ENCODE results near the gene BARHL1. TPM values are rescaled to one million over a fixed set of nuclear protein-coding genes. Genes with fewer than 3 reads are reported as not detected.

The BARHL1 gene
- total and polyA plus RNA-seq, 2 experiments from 2014 or later, result not detected

GRCh38 chr9:132626285-132626684, 43.9 kb downstream of the BARHL1 start:
- DNase-seq (ENCODE audit: low spot score), result no peak
- Histone ChIP-seq H3K4me2 (no peak overlapping the region), H3F3A (replicated peaks; ENCODE audit: low read depth) (0 out of 2 replicates have a peak, but pooled peaks cover 5% of the 10 kb centered on the region), H4K20me1 (replicated peaks; ENCODE audit: insufficient read depth) (no peaks in the 10 kb centered on the region; the same call in none of the 2 replicates), H3K36me3 (ENCODE audit: insufficient read depth) (peaks cover 27% of the 10 kb centered on the region; the same call in 1 of the 2 replicates), H2AFZ (no peak overlapping the region), H3K27me3 (ENCODE audit: insufficient read depth) (no peaks in the 10 kb centered on the region), H3K4me1 (ENCODE audit: insufficient read depth) (peaks cover 10% of the 10 kb centered on the region), H3K27ac (ENCODE audit: low read depth) (no peak overlapping the region), H3K79me2 (replicated peaks; ENCODE audit: insufficient read depth) (no peaks in the 10 kb centered on the region), H3K4me3 (no peak overlapping the region), H3K9me2 (ENCODE audit: insufficient read depth) (no peaks in the 10 kb centered on the region)
- Mint-ChIP-seq H3K27me3 (ENCODE audit: insufficient read depth, low read depth, poor library complexity) (peaks cover 2% of the 10 kb centered on the region), H3K9me3 (no peaks in the 10 kb centered on the region), H3K4me1 (peaks cover 22% of the 10 kb centered on the region), H3K36me3 (ENCODE audit: low read depth) (peaks cover 41% of the 10 kb centered on the region), H3K4me3 (no peak overlapping the region), H3K27ac (no peak overlapping the region)
- no peak for ATAC-seq
- no peak for TF ChIP-seq POLR2AphosphoS5 (IDR thresholded peaks at IDR 0.05; ENCODE audit: low read depth)
- no peak for TF ChIP-seq ZNF462 (CRISPR knock-in tag; IDR thresholded peaks at IDR 0.05)

GRCh38 chr9:132627106-132627505, 44.7 kb downstream of the BARHL1 start:
- no peak overlapping the region for H3K27ac Mint-ChIP-seq
- TF ChIP-seq POLR2AphosphoS5 (IDR thresholded peaks at IDR 0.05; ENCODE audit: low read depth), result no peak
- no peak for TF ChIP-seq REST (IDR thresholded peaks at IDR 0.05; ENCODE audit: unreplicated experiment)
- TF ChIP-seq EZH2phosphoT487 (IDR thresholded peaks at IDR 0.05; ENCODE audit: unreplicated experiment), result no peak
- no peak for TF ChIP-seq STAT1 (IDR thresholded peaks at IDR 0.05; ENCODE audit: unreplicated experiment)
- TF ChIP-seq JUNB (IDR thresholded peaks at IDR 0.05; ENCODE audit: unreplicated experiment), result no peak
- TF ChIP-seq, protein P1, sequence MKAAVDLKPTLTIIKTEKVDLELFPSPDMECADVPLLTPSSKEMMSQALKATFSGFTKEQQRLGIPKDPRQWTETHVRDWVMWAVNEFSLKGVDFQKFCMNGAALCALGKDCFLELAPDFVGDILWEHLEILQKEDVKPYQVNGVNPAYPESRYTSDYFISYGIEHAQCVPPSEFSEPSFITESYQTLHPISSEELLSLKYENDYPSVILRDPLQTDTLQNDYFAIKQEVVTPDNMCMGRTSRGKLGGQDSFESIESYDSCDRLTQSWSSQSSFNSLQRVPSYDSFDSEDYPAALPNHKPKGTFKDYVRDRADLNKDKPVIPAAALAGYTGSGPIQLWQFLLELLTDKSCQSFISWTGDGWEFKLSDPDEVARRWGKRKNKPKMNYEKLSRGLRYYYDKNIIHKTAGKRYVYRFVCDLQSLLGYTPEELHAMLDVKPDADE (IDR thresholded peaks at IDR 0.05), result no peak
- TF ChIP-seq CREB1 (CRISPR knock-in tag; IDR thresholded peaks at IDR 0.05; ENCODE audit: low read depth), result no peak
- TF ChIP-seq ZNF331 (CRISPR knock-in tag; IDR thresholded peaks at IDR 0.05; ENCODE audit: low read depth), result no peak

More at GRCh38 chr9:132627106-132627505, 44.7 kb downstream of the BARHL1 start:
- H3K79me2 ChIP-seq (replicated peaks; ENCODE audit: insufficient read depth), result no peaks in the 10 kb centered on the region
- no peak overlapping the region for H2AFZ ChIP-seq
- 0 out of 2 replicates have a peak, but pooled peaks cover 4% of the 10 kb centered on the region for H3F3A ChIP-seq (replicated peaks; ENCODE audit: low read depth)
- H3K27me3 Mint-ChIP-seq (ENCODE audit: insufficient read depth, low read depth, poor library complexity), result peaks cover 4% of the 10 kb centered on the region
- no peaks in the 10 kb centered on the region for H3K9me2 ChIP-seq (ENCODE audit: insufficient read depth)
- H3K36me3 ChIP-seq (ENCODE audit: insufficient read depth), result peaks cover 31% of the 10 kb centered on the region; the same call in 1 of the 2 replicates
- H3K4me3 ChIP-seq, result no peak overlapping the region
- H3K4me1 ChIP-seq (ENCODE audit: insufficient read depth), result peaks cover 10% of the 10 kb centered on the region
- ATAC-seq (no peak), DNase-seq (ENCODE audit: low spot score) (no peak)
- H3K4me3 Mint-ChIP-seq, result no peak overlapping the region
- no peaks in the 10 kb centered on the region for H3K27me3 ChIP-seq (ENCODE audit: insufficient read depth)
- peaks cover 47% of the 10 kb centered on the region for H3K36me3 Mint-ChIP-seq (ENCODE audit: low read depth)
- no peaks in the 10 kb centered on the region for H3K9me3 Mint-ChIP-seq
- H3K27ac ChIP-seq (ENCODE audit: low read depth), result no peak overlapping the region
- peaks cover 22% of the 10 kb centered on the region for H3K4me1 Mint-ChIP-seq
- no peak overlapping the region for H3K4me2 ChIP-seq
- H4K20me1 ChIP-seq (replicated peaks; ENCODE audit: insufficient read depth), result no peaks in the 10 kb centered on the region; the same call in none of the 2 replicates
